Ovary (tissue), 9 donors: ENCODE results near the gene ATXN3. TPM values are rescaled to one million over a fixed set of nuclear protein-coding genes. Genes with fewer than 3 reads are reported as not detected.

Source experiments
- DNase-seq, 5 donors: peaks; one replicate each; pipeline ENCODE4 v3.0.0-alpha.2; 2019 to 2020
- H3K27ac ChIP-seq, 2 donors: fragments of 200-600 bp; one replicate each; pipeline versions ENCODE4 v1.5.1 to v1.8.0; 2019 to 2022
- H3K27me3 ChIP-seq: fragments of 200-600 bp; one replicate; pipeline ENCODE4 v1.8.0; 2022
- H3K36me3 ChIP-seq: fragments of 200-600 bp; sonication (generic); one replicate; pipeline ENCODE4 v1.5.1; 2019
- H3K4me1 ChIP-seq: one replicate; pipeline ENCODE4 v1.8.1; 2013; ENCODE audit warnings: mild to moderate bottlenecking, moderate library complexity; ENCODE audit not compliant: insufficient read depth
- H3K4me3 ChIP-seq: fragments of 200-600 bp; sonication (generic); one replicate; pipeline ENCODE4 v1.5.1; 2017
- H3K9me3 ChIP-seq, 2 donors: fragments of 200-600 bp in 1 of 2; sonication (generic) in 1 of 2; one replicate each; pipeline versions ENCODE4 v1.5.1 to v1.8.1; 2013 to 2019; ENCODE audit warnings: mild to moderate bottlenecking in 1 of 2, moderate library complexity in 1 of 2
- CTCF ChIP-seq, 3 donors: fragments of 450-650 bp in 2 of 3; fragments of 200-600 bp in 1 of 3; IDR thresholded peaks; one replicate each; pipeline versions ENCODE4 v1.5.1 to v1.8.0; 2016 to 2022; ENCODE audit warnings: antibody characterized with exemption in 3 of 3, mild to moderate bottlenecking in 1 of 3
- EP300 ChIP-seq: sonication (generic); formaldehyde crosslinking; IDR thresholded peaks from one replicate; pipeline ENCODE4 v1.6.1; 2017; ENCODE audit warnings: antibody characterized with exemption
- POLR2A ChIP-seq: fragments of 450-650 bp; IDR thresholded peaks from one replicate; pipeline ENCODE4 v1.6.1; 2017; ENCODE audit warnings: antibody characterized with exemption, mild to moderate bottlenecking, moderate library complexity
- WGBS, 3 donors: extraction: QIAGEN DNeasy Blood & Tissue Kit in 1 of 3; methylation state at CpG; one replicate each; pipeline versions ENCODE4 v1.1.5 to v1.1.7; 2013 to 2017; 5-methylcytosine and 5-hydroxymethylcytosine counted together
- intact Hi-C, 4 donors: fragments of 100-400 bp; cut with DNase I; formaldehyde crosslinking; loops; one replicate each; pipeline versions ENCODE4 v1.11.0 to v1.15.1; 2022 to 2023
- polyA plus RNA-seq, 2 donors: library from polyadenylated mRNA; stranded (reverse); fragments of 200-250 nt in 1 of 2; fragments of 350-450 nt in 1 of 2; fragmentation: Illumina TruSeq in 1 of 2; extraction: RNeasy Lipid Tissue Mini Kit (QIAGEN cat#74804) in 1 of 2; gene quantifications; one replicate each; pipeline ENCODE4 v1.2.3, GENCODE V29; 2013 to 2014
- total RNA-seq, 7 donors: library from RNA; depleted of rRNA in 2 of 7; stranded (reverse); fragments of >200 nt in 2 of 7; fragmentation: NEBNext Ultra II Directional in 3 of 7; extraction: Animal tissue kit (Norgen Biotek cat#: 25700) in 3 of 7; gene quantifications; one replicate each; pipeline versions ENCODE4 v1.1.0 to v1.2.4, GENCODE V29; 2016 to 2023
- donor health status: DM: no; HTN: no; CAD: no; lungs with moderate emphysema.
- donor health status: DM: no; HTN: no; CAD: no.
- donor health status: Bipolar disorder and iron deficiency.
- donor health status: DM: yes; HTN: yes; CAD: no.
- donor health status: DM: no; HTN: no; CAD: no.
- donor health status: DM: yes; HTN: yes; CAD: no.

Gene ATXN3
- total and polyA plus RNA-seq, 9 donors: 11.9 to 35.8 (median 28.8) TPM

GRCh38 chr14:92103363-92103989 lies 2.9 kb downstream of the ATXN3 start:
- no peak overlapping the region for H3K27ac ChIP-seq
- intact Hi-C loops: loop anchor here in 1 of 4 donors (10.0 kb wide), 1 partner anchor 589 kb away; the partner anchor contains the start of gene PPP4R3A
- no peaks in the 10 kb centered on the region for H3K9me3 ChIP-seq
- no peak for TF ChIP-seq CTCF (IDR thresholded peaks at IDR 0.05)
- peaks cover 18% of the 10 kb centered on the region for H3K4me1 ChIP-seq
- DNase-seq: no peak
- WGBS, 3 donors: 82 to 89% (median 88%) methylated on average over 7 of the region's 7 CpGs
- no peak overlapping the region for H3K4me3 ChIP-seq
- H3K27me3 ChIP-seq: no peaks in the 10 kb centered on the region
- H3K36me3 ChIP-seq: no peaks in the 10 kb centered on the region

- Histone ChIP-seq H3K27ac (no peak overlapping the region), H3K27me3 (no peaks in the 10 kb centered on the region), H3K4me3 (no peak overlapping the region), H3K36me3 (no peaks in the 10 kb centered on the region), H3K4me1 (peaks cover 15% of the 10 kb centered on the region), H3K9me3 (no peaks in the 10 kb centered on the region)
- DNase-seq: no peak
- TF ChIP-seq POLR2A: no peak
- no peak for TF ChIP-seq EP300
- no peak for TF ChIP-seq CTCF (IDR thresholded peaks at IDR 0.05)
- intact Hi-C loops: loop anchor here in 1 of 4 donors (10.0 kb wide), 1 partner anchor 585 kb away; the partner anchor contains the start of gene PPP4R3A
Observed at GRCh38 chr14:92099802-92100201, 6.6 kb downstream of the ATXN3 start.

GRCh38 chr14:92093320-92093719 lies 13.1 kb downstream of the ATXN3 start:
- intact Hi-C loops: no loop called here
- no peak for TF ChIP-seq POLR2A
- no peak for TF ChIP-seq EP300
- H3K27me3 ChIP-seq: no peaks in the 10 kb centered on the region
- no peaks in the 10 kb centered on the region for H3K9me3 ChIP-seq
- no peaks in the 10 kb centered on the region for H3K4me1 ChIP-seq
- H3K27ac ChIP-seq: no peak overlapping the region
- WGBS, 3 donors: 28 to 51% (median 44%) methylated on average over 1 of the region's 1 CpG
- no peaks in the 10 kb centered on the region for H3K36me3 ChIP-seq
- DNase-seq: no peak
- H3K4me3 ChIP-seq: no peak overlapping the region

GRCh38 chr14:92088494-92088893 lies 17.9 kb downstream of the ATXN3 start:
- H3K9me3 ChIP-seq: no peaks in the 10 kb centered on the region
- TF ChIP-seq EP300: no peak
- no peak for TF ChIP-seq POLR2A
- no peak for TF ChIP-seq CTCF (IDR thresholded peaks at IDR 0.05)
- H3K36me3 ChIP-seq: peaks cover 2% of the 10 kb centered on the region
- no peaks in the 10 kb centered on the region for H3K4me1 ChIP-seq
- no peak overlapping the region for H3K27ac ChIP-seq
- no peak overlapping the region for H3K4me3 ChIP-seq
- 93 to 95% (median 94%) methylated on average over 5 of the region's 5 CpGs for WGBS, 3 donors
- intact Hi-C loops: no loop called here
- DNase-seq: no peak
- no peaks in the 10 kb centered on the region for H3K27me3 ChIP-seq

DNA sequence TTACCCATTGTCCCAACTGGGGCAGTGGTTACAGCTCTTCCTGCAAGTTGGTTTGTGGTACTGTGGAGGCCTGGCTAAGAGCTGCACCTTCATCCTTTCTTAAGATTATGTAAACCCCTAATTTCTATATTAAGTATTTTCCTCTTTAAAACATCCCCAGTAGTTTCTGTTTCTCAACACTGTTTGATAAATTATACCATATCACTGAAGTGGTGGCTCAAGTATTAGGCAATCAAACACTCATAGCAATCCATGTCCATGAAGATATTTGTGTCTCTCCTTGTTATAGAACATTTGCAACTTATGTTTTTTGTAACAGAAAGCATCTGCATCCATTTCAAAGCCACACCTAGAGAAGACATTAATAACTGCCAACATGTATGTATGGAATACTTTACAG lies 31.8 kb downstream of the ATXN3 start:
- no peaks in the 10 kb centered on the region for H3K36me3 ChIP-seq

More for the DNA sequence above, 31.8 kb downstream of the ATXN3 start:
- Histone ChIP-seq H3K9me3 (no peaks in the 10 kb centered on the region), H3K27me3 (no peaks in the 10 kb centered on the region), H3K4me1 (no peaks in the 10 kb centered on the region), H3K27ac (no peak overlapping the region), H3K4me3 (no peak overlapping the region)
- no peak for TF ChIP-seq POLR2A
- TF ChIP-seq EP300: no peak
- no peak for TF ChIP-seq CTCF (IDR thresholded peaks at IDR 0.05)
- no peak for DNase-seq
- intact Hi-C loops: no loop called here
